Stimulated activated CD4-positive, alpha-beta T cell treated with anti-CD3 and anti-CD28 coated beads, Interleukin-1b, Interleukin-23, amount 100 ng/mL, for 24 hours (primary cell): Measurements from ENCODE around the gene TFPI.
"Not testable (repeated sequence)": the region's sequence is repeated elsewhere in the genome, so short reads cannot be mapped to it uniquely, and the experiment has no call there.

Experiments
- DNase-seq, 4 experiments: peaks; one replicate each; pipeline ENCODE4 v3.0.0-alpha.2; 2020; ENCODE audit warnings: low read depth in 4 of 4, low spot score in 1 of 4

The TFPI gene

DNA sequence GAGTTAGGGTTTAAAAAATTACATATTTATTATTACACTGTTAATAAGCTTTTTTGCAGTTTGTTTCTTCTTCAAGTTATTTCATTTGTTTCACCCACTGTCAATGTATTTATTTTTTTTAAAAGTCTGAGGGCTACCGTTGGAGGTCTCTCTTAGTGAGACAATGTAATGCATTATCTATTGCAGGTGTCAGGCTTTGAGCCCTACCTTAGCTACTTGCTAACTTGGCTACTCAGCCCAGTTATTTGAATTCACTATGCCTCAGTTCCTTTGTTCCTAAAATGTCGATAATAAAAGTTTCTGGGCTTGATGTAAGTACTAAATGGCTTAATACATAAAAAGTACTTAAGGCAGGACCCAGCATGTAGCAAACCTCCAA lies 458 bp upstream of the TFPI start:
- no peak for DNase-seq

DNA sequence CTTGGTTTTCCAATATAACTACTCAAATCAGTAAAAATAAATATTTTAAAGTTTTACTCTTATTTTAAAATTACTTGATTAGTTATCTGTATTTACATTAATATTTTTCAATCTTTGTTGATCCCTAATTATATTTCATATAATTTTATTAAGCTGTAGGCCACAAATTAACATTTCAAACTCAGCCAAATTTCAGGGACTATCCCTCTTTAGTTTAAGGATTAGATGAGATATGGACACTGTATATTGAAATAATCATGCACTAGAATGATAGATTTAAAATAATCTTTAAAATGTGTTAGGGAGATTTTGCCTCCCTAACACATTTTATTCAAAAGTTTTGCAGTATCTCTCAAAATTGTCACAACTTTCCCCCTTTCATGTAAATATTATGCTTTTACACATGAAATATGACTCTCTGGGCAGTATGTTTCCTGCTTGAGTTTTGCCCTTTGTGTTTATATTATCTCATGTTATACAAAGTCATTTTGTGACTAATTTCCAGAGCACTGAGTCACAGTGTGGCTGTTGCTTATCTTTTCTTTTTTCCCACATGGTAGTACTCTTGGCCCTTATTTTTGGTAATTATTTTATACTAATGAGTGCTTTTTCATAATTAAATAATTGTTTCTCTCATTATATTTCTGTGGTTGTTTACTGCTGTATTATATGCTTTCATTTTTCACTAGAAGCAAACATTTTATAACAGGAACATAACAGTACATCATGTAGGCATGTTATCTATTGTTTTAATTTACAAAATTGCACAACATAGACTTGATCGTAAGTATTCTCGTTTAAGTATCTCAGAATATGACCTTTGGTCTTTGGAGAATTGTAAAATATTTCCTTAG lies 1.2 kb downstream of the TFPI start:
- DNase-seq, result no peak

DNA sequence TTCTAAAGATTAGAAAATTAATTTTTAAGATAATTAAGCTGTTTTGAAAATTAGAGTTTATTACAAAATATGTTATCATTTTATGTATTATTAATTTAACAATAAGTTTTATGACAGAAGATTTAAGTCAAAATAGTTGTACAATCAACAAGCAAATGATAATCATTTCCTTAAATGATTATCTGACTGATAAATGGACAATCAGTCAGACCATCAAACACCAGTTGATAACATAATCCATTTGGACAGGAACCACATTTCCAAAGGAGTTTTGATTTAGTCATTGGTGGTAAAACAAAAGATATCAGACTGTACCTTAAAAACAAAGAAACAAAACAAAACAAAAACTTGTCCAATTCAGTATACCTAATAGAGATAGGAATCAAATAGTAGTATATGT lies 1.9 kb downstream of the TFPI start:
- DNase-seq, result no peak

GRCh38 chr2:187550857-187551256 lies 3.4 kb downstream of the TFPI start:
- DNase-seq, result no peak

DNA sequence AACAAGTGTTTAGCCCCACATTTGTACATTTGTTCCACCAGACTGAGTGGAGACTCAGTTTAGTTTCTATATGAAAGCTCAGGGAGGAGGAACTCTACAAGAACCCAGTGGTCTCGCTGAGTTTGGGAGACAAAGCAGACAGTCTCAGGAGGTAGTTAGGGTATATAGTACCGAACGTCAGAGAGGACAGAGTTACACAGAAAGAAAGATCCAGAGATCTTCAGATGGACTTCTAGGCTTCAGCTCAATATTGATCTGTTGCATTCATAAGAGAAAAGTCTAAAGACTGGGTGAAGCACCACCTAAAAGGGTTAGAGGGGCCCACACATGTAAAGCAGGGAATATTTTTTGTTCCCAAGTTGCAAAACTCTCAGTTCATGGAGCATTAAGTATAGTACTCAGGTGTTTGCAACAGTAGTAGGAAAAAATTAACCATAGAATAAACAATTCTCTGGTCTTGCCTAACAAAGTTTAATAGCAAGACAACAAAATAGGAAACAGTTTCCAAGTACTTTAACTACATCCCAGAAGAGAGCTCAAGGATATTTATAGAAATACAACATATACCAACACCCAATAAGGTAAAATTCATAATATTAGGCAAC lies 4.2 kb downstream of the TFPI start:
- DNase-seq, result no peak

GRCh38 chr2:187549193-187549592 lies 5.0 kb downstream of the TFPI start:
- no peak for DNase-seq

GRCh38 chr2:187548656-187549055 lies 5.6 kb downstream of the TFPI start:
- no peak for DNase-seq

DNA sequence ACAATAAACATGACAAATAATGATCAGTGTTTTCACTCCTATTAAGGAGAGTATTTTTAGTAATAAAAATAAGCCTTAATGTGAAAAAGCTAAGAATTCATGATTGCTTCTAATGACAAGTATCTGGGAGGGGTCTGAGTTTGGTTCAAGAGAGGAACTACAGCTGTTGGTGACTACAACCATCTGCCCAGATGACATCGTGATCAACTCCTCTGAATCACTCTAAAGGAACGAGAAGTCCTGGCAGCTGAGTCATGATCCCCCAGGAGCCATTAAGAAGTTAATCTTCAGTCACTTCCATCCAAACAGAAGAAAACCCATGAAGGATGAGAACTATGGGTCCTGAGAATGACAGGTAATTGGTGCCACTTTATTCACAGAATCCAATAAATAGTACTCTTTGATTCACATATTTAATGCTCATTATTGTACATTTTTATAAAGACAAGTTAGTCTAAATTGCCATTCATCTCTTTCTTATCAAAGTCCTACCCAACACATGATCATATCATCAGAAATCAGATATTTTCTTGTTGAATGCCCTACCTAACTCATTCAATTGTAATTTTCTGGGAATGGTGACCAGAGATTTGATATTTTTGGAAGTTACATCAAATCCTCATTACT lies 6.8 kb downstream of the TFPI start:
- no peak for DNase-seq

GRCh38 chr2:187546762-187547333 lies 7.4 kb downstream of the TFPI start:
- DNase-seq, result no peak

DNA sequence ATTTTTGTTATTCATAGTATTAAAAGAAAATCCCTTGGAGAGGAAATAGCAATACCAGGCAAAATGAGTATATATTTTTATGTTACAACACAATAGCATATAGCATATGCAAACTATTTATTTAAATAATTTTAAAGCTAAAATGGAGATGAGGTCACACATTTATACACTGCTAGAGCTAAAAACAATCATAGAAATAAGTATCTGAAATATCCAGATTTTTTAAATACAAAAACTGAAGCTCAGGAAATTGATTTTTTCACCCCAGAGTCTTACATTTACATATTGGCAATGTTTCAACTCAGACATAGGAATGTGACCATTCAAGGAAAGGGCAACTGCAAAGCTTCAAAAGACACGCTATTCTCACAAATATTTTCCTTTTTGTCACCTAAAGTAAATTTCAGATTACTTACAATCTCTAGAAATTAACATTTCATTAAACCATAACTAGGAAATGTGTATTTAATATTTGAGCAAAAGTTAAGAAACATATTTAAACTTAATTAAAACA lies 8.9 kb downstream of the TFPI start:
- no peak for DNase-seq

DNA sequence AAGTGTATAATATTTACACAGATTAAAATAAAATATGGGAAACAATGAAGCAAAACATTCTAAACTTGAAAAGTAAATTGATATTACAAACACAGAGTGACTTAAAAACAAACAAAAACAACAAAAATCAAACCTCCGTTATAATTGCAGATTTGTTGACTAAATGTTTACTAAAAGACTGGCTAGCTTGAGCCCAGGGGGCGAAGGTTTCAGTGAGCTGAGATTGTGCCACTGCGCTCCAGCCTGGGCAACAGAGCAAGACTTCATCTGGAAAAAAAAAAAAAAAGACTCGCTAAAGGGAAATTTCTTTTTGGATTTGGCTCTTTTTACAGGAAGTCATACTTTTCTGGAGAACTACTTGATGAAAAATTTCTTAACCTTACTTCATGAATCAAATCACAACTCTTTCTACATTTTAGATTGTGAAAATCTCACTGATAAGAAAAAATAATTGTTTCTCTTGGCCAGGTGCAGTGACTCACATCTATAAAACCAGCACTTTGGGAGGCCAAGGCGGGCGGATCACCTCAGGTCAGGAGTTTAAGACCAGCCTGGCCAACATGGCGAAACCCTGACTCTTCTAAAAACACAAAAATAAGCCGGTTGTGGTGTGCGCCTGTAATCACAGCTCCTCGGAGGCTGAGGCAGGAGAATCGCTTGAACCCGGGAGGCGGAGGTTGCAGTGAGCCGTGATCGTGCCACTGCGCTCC lies 9.7 kb downstream of the TFPI start:
- DNase-seq, result no peak

DNA sequence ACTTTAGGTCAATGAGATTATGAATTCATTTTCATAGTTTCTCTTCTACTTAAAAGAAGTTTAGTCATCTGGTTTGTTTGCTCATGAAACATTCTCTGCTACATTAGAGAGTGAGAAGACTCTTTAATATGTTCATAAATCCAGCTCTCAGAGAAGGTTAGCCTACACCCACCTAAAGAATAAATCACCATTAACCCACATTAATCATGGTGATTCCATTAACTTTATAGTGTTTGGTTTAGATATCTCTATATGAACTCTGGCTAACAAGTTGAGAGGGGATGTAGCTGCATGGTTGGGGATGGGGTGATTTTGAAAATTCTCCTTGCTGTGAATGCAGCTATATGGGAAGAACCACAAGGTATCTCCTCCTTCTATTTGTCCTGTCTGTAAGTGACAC lies 10.7 kb downstream of the TFPI start:
- no peak for DNase-seq

GRCh38 chr2:187542123-187542522 lies 12.1 kb downstream of the TFPI start:
- no peak for DNase-seq

DNA sequence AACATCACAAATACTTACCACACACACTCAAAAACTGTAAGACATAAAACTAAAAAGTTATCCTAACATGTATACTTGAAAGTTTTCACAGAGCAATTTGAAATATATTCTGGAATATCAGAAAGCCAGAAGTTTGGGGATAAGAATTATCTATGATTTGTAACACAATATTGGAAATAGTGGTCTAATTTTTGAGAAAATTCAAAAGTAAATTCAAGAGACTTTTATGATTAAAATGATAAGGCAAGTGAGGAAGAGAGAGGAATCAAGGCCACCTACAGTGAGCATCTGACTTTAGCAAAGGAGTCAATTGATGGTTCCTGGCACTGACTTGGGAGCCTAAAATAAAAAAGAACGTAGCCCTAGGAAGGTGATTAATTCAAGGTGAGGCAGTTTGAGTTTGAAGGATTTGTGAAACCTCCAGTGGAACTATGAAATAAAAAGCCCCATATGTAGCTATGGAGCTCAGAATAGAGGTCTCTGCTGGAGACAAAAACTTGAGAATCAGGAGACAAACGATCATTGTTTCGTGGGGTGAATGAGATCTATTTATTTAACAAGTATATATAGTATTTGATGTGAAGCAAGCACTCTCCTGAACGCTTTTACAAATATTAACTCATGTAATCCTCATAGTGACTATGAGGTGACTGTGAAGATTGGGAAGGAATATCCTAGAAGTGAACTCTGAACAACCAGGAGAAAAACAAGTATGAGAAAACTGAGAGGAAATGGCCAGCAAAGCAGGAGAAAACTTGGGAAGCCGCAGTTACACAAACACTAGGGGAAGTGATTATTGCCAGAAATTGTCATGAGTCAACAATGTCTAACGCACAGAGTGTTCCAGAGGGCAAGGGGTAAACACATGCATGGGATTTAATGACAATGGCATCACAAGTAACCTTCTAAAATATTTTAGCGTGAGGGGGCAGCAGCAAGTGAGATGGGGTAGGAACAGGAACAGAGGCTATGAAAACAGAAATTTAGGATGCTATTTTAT lies 12.8 kb downstream of the TFPI start:
- no peak for DNase-seq

- DNase-seq, result not testable (repeated sequence)
These were observed 16.0 kb downstream of the TFPI start for GRCh38 chr2:187538222-187538621.

- not testable (repeated sequence) for DNase-seq
These were observed 18.9 kb downstream of the TFPI start for GRCh38 chr2:187535381-187535780.

DNA sequence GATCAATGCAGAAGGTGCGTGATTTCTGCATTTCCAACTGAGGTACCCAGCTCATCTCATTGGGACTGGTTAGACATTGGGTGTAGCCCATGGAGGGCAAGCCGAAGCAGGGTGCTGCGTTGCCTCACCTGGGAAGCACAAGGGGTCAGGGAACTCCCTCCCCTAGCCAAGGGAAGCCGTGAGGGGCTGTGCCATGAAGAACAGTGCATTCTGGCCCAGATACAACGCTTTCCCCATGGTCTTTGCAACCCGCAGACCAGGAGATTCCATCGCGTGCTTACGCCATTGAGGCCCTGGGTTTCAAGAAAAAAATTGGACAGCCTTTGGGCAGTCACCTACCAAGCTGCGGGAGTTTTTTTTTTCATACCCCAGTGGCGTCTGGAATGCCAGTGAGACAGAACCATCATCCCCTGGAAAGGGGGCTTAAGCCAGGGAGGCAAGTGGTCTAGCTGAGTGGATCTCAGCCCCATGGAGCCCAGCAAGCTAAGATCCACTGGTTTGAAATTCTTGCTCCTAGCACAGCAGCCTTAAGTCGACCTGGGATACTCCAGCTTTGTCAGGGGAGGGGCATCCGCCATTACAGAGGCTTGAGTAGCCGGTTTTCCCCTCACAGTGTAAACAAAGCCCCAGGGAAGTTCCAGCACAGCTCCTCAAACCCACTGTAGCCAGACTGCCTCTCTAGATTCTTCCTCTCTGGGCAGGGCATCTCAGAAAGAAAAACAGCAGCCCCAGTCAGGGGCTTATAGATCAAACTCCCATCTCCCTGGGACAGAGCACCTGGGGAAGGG lies 21.7 kb downstream of the TFPI start:
- DNase-seq, result no peak

- DNase-seq, result no peak
These were observed 24.1 kb downstream of the TFPI start for GRCh38 chr2:187529977-187530721.
